ENCODE measurements around the gene TRIOBP. TPM values are rescaled to one million over a fixed set of nuclear protein-coding genes. Genes with fewer than 3 reads are reported as not detected.

The TRIOBP gene
- total RNA-seq, 1 donor from 2014 or later: 42.9 TPM

- Mint-ChIP-seq H3K9me3 (no peaks in the 10 kb centered on the region), H3K36me3 (no peaks in the 10 kb centered on the region), H3K27ac (peak overlapping the region; percentile 89), H3K4me3 (no peak overlapping the region), H3K4me1 (ENCODE audit: unreplicated experiment) (peaks cover 19% of the 10 kb centered on the region), H3K27me3 (no peaks in the 10 kb centered on the region)
- DNase-seq (ENCODE audit: extremely low spot score, unreplicated experiment): no peak
- no peak for TF ChIP-seq CTCF (conservative IDR thresholded peaks at IDR 0.05)
Measured at GRCh38 chr22:37750596-37751162, 53.8 kb downstream of the TRIOBP start.

GRCh38 chr22:37751449-37752188 lies 54.8 kb downstream of the TRIOBP start:
- H3K9me3 Mint-ChIP-seq: no peaks in the 10 kb centered on the region
- peak overlapping the region; percentile 89 for H3K27ac Mint-ChIP-seq
- H3K4me3 Mint-ChIP-seq: no peak overlapping the region
- H3K27me3 Mint-ChIP-seq: no peaks in the 10 kb centered on the region
- TF ChIP-seq CTCF (conservative IDR thresholded peaks at IDR 0.05): no peak
- no peak for DNase-seq (ENCODE audit: extremely low spot score, unreplicated experiment)
- H3K36me3 Mint-ChIP-seq: no peaks in the 10 kb centered on the region
- peaks cover 19% of the 10 kb centered on the region for H3K4me1 Mint-ChIP-seq (ENCODE audit: unreplicated experiment)

GRCh38 chr22:37752189-37753087 lies 55.6 kb downstream of the TRIOBP start:
- Mint-ChIP-seq H3K27me3 (no peaks in the 10 kb centered on the region), H3K36me3 (no peaks in the 10 kb centered on the region), H3K27ac (peak overlapping the region; percentile 75), H3K4me1 (ENCODE audit: unreplicated experiment) (peaks cover 19% of the 10 kb centered on the region), H3K9me3 (no peaks in the 10 kb centered on the region), H3K4me3 (peak overlapping the region; percentile 22)
- peak; percentile 24 for TF ChIP-seq CTCF (conservative IDR thresholded peaks at IDR 0.05)
- DNase-seq (ENCODE audit: extremely low spot score, unreplicated experiment): no peak

GRCh38 chr22:37753746-37754145 lies 56.9 kb downstream of the TRIOBP start:
- peaks cover 11% of the 10 kb centered on the region for H3K4me1 Mint-ChIP-seq (ENCODE audit: unreplicated experiment)
- no peak for TF ChIP-seq CTCF (conservative IDR thresholded peaks at IDR 0.05)
- no peaks in the 10 kb centered on the region for H3K9me3 Mint-ChIP-seq
- H3K36me3 Mint-ChIP-seq: peaks cover 5% of the 10 kb centered on the region
- no peaks in the 10 kb centered on the region for H3K27me3 Mint-ChIP-seq
- no peak for DNase-seq (ENCODE audit: extremely low spot score, unreplicated experiment)
- H3K4me3 Mint-ChIP-seq: no peak overlapping the region
- H3K27ac Mint-ChIP-seq: no peak overlapping the region

GRCh38 chr22:37757663-37758062 lies 60.8 kb downstream of the TRIOBP start:
- Mint-ChIP-seq H3K9me3 (no peaks in the 10 kb centered on the region), H3K27ac (no peak overlapping the region), H3K27me3 (no peaks in the 10 kb centered on the region), H3K4me1 (ENCODE audit: unreplicated experiment) (peaks cover 8% of the 10 kb centered on the region), H3K36me3 (peaks cover 11% of the 10 kb centered on the region), H3K4me3 (no peak overlapping the region)
- no peak for TF ChIP-seq CTCF (conservative IDR thresholded peaks at IDR 0.05)
- no peak for DNase-seq (ENCODE audit: extremely low spot score, unreplicated experiment)

Data from type B pancreatic cell (in vitro differentiated cells).